Measurements from ENCODE around the gene RCAN1. TPM values are rescaled to one million over a fixed set of nuclear protein-coding genes. Genes with fewer than 3 reads are reported as not detected.

RCAN1 gene
- total and polyA plus RNA-seq, 2 of the 8 experiments (the other 6 are each of a cell fraction or from before 2014, with no cell fraction given): 1.7 to 6.4 TPM

DNA sequence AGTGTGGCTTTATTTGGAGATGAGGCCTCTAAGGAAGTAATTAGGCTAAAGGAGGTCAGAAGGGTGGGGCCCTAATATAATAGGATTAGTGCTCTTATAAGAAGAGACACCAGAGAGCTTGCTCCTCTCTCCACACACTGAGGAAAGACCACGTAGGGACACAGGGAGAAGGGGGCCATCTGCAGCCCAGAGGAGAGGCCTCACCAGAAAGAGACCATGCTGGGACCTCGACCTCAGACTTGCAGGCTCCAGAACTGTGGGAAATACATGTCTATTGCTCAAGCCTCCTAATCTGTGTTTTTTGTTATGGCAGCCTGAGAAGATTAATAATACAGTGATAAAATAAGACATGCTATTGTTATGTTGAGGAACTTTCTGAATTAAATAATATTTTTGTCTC is 8.3 kb downstream of the RCAN1 start (continued):
- TF ChIP-seq, protein P1, sequence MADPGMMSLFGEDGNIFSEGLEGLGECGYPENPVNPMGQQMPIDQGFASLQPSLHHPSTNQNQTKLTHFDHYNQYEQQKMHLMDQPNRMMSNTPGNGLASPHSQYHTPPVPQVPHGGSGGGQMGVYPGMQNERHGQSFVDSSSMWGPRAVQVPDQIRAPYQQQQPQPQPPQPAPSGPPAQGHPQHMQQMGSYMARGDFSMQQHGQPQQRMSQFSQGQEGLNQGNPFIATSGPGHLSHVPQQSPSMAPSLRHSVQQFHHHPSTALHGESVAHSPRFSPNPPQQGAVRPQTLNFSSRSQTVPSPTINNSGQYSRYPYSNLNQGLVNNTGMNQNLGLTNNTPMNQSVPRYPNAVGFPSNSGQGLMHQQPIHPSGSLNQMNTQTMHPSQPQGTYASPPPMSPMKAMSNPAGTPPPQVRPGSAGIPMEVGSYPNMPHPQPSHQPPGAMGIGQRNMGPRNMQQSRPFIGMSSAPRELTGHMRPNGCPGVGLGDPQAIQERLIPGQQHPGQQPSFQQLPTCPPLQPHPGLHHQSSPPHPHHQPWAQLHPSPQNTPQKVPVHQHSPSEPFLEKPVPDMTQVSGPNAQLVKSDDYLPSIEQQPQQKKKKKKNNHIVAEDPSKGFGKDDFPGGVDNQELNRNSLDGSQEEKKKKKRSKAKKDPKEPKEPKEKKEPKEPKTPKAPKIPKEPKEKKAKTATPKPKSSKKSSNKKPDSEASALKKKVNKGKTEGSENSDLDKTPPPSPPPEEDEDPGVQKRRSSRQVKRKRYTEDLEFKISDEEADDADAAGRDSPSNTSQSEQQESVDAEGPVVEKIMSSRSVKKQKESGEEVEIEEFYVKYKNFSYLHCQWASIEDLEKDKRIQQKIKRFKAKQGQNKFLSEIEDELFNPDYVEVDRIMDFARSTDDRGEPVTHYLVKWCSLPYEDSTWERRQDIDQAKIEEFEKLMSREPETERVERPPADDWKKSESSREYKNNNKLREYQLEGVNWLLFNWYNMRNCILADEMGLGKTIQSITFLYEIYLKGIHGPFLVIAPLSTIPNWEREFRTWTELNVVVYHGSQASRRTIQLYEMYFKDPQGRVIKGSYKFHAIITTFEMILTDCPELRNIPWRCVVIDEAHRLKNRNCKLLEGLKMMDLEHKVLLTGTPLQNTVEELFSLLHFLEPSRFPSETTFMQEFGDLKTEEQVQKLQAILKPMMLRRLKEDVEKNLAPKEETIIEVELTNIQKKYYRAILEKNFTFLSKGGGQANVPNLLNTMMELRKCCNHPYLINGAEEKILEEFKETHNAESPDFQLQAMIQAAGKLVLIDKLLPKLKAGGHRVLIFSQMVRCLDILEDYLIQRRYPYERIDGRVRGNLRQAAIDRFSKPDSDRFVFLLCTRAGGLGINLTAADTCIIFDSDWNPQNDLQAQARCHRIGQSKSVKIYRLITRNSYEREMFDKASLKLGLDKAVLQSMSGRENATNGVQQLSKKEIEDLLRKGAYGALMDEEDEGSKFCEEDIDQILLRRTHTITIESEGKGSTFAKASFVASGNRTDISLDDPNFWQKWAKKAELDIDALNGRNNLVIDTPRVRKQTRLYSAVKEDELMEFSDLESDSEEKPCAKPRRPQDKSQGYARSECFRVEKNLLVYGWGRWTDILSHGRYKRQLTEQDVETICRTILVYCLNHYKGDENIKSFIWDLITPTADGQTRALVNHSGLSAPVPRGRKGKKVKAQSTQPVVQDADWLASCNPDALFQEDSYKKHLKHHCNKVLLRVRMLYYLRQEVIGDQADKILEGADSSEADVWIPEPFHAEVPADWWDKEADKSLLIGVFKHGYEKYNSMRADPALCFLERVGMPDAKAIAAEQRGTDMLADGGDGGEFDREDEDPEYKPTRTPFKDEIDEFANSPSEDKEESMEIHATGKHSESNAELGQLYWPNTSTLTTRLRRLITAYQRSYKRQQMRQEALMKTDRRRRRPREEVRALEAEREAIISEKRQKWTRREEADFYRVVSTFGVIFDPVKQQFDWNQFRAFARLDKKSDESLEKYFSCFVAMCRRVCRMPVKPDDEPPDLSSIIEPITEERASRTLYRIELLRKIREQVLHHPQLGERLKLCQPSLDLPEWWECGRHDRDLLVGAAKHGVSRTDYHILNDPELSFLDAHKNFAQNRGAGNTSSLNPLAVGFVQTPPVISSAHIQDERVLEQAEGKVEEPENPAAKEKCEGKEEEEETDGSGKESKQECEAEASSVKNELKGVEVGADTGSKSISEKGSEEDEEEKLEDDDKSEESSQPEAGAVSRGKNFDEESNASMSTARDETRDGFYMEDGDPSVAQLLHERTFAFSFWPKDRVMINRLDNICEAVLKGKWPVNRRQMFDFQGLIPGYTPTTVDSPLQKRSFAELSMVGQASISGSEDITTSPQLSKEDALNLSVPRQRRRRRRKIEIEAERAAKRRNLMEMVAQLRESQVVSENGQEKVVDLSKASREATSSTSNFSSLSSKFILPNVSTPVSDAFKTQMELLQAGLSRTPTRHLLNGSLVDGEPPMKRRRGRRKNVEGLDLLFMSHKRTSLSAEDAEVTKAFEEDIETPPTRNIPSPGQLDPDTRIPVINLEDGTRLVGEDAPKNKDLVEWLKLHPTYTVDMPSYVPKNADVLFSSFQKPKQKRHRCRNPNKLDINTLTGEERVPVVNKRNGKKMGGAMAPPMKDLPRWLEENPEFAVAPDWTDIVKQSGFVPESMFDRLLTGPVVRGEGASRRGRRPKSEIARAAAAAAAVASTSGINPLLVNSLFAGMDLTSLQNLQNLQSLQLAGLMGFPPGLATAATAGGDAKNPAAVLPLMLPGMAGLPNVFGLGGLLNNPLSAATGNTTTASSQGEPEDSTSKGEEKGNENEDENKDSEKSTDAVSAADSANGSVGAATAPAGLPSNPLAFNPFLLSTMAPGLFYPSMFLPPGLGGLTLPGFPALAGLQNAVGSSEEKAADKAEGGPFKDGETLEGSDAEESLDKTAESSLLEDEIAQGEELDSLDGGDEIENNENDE (IDR thresholded peaks at IDR 0.05; ENCODE audit: insufficient replicate concordance, low read length): no peak
- TF ChIP-seq RXRA (IDR thresholded peaks at IDR 0.05; ENCODE audit: insufficient read depth, low read depth, low read length) (no peak), FOSL1 (IDR thresholded peaks at IDR 0.05; ENCODE audit: insufficient read depth, low read depth, low read length) (no peak), SP1 (IDR thresholded peaks at IDR 0.05; ENCODE audit: low read depth, low read length) (no peak), BACH1 (IDR thresholded peaks at IDR 0.05; ENCODE audit: low read length) (no peak), PHF8 (conservative IDR thresholded peaks at IDR 0.05; ENCODE audit: low read depth, low read length) (no peak), TCF12 (IDR thresholded peaks at IDR 0.05; ENCODE audit: low read depth, low read length) (no peak), SP4 (IDR thresholded peaks at IDR 0.05; ENCODE audit: low read length) (no peak)
- TF ChIP-seq, protein P2, sequence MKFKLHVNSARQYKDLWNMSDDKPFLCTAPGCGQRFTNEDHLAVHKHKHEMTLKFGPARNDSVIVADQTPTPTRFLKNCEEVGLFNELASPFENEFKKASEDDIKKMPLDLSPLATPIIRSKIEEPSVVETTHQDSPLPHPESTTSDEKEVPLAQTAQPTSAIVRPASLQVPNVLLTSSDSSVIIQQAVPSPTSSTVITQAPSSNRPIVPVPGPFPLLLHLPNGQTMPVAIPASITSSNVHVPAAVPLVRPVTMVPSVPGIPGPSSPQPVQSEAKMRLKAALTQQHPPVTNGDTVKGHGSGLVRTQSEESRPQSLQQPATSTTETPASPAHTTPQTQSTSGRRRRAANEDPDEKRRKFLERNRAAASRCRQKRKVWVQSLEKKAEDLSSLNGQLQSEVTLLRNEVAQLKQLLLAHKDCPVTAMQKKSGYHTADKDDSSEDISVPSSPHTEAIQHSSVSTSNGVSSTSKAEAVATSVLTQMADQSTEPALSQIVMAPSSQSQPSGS (IDR thresholded peaks at IDR 0.05; ENCODE audit: low read length): no peak
- TF ChIP-seq, protein P3, sequence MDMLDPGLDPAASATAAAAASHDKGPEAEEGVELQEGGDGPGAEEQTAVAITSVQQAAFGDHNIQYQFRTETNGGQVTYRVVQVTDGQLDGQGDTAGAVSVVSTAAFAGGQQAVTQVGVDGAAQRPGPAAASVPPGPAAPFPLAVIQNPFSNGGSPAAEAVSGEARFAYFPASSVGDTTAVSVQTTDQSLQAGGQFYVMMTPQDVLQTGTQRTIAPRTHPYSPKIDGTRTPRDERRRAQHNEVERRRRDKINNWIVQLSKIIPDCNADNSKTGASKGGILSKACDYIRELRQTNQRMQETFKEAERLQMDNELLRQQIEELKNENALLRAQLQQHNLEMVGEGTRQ (IDR thresholded peaks at IDR 0.05; ENCODE audit: low read length): no peak
